ENCODE results near the gene CPT1B. TPM values are rescaled to one million over a fixed set of nuclear protein-coding genes. Genes with fewer than 3 reads are reported as not detected.
"Not testable (repeated sequence)": the region's sequence is repeated elsewhere in the genome, so short reads cannot be mapped to it uniquely, and the experiment has no call there.

Gene CPT1B
- total RNA-seq, 1 donor from 2014 or later, result 10.3 TPM

- no peak for DNase-seq
Measured at GRCh38 chr22:50609599-50609998, 31.4 kb upstream of the CPT1B start.

- no peak for DNase-seq
Measured at GRCh38 chr22:50608996-50609395, 30.8 kb upstream of the CPT1B start.

- DNase-seq, result not testable (repeated sequence)
Measured at GRCh38 chr22:50608058-50608840, 30.0 kb upstream of the CPT1B start.

DNA sequence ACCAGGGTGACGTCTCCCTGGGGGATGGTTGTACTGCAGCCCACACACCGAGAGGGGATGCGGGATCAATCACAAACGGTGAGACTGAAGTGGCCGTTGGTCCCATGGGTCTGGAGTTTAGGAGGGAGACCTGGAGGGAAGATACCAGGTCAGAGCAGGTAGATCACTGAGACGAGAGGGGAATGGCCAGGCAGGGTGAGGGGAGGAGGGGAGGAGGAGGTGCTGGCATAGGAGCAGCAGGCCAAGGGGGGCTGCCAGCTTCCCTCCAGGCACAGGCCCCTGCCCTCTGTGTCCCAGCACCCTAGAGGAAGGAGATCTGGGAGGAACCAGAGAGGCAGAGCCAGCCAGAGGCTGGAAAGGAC is 29.4 kb upstream of the CPT1B start:
- DNase-seq, result no peak

DNA sequence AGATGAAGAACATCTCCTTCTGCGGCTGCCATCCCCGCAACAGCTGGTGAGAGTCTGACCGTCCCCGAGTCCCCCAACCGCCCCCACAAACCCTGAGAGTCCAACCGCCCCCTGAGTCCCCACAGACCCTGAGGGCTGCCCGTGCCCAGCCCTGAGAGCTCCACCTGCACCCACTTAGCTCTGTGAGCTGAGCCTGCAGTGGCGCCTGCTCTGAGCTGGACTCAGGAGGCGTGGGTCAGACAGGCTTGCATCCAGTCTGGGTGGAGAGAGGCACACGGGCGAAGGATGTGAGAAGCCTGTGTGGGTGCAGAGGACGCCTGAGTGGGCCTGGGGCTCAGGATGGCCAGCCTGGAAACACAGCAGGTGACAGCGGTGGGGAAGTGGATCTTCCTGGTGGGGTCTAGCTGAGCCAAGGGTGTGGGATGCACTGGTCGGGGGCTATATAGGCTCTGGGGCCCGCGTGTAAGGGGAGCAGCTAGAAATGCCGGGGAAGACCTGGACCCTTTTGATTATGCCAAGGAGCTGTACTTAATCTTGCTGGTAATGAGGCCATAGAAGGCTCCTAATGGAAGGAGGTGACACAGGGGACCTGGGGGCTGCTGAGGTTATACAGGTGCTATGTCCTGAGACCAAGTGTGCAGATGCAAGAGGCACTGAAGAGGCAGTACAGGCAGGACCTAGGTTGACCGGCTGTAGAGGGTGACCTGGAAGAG is 28.9 kb upstream of the CPT1B start:
- DNase-seq, result no peak

GRCh38 chr22:50606165-50606945 is 28.1 kb upstream of the CPT1B start:
- no peak for DNase-seq

DNA sequence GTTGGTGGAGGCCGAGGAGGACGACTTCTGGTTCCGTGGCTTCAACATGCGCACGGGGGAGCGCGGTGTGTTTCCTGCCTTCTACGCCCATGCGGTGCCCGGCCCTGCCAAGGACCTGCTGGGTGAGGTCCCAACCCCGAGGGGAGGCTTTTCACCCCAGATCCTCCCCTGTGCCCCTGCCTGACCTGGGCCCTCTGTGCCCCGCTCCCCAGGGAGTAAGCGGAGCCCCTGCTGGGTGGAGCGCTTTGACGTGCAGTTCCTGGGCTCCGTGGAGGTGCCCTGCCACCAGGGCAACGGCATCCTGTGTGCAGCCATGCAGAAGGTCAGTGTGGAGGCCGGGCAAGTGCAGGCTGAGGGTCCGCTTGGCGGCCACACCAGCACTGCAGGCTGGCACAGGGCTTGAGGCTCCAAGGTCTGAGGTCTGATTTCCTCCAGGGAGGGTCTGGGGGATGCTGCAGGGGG is 27.4 kb upstream of the CPT1B start:
- no peak for DNase-seq

- DNase-seq, result no peak
Measured at GRCh38 chr22:50605002-50605612, 26.9 kb upstream of the CPT1B start.

- no peak for DNase-seq
Measured at GRCh38 chr22:50604256-50605001, 26.2 kb upstream of the CPT1B start.

- no peak for DNase-seq
Measured at GRCh38 chr22:50603511-50604255, 25.5 kb upstream of the CPT1B start.

- no peak for DNase-seq
Measured at GRCh38 chr22:50602338-50602700, 24.1 kb upstream of the CPT1B start.

DNA sequence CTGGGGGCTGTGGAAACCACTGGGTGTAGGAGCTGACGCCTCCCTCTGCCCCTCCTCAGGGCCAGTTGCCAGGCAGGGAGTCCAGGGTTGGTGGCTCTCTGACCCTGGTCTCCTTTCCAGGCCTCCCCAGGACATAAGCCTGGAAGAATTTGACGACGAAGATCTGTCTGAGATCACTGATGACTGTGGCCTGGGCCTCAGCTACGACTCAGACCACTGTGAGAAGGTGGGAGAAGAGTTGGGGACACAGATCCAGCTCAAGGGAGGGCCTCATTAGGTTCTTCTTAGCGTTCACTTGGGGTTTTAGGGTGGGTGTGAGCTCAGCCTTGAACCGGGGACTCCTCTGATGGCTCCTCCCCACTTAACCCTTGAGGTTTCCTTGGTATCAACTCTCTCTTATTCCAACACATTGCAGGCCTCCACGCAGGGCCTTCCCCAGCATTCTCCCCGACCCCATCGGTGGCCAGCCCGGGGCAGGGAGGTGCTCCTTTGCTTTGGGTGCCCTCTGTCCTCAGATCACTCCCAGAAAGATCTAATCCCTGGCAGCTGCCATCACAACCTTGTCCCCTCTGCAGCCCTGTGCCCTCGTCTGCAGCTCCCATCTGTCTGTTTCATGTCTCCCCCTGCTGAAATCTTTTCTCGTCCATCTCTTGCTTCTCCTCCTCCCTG is 23.6 kb upstream of the CPT1B start:
- no peak for DNase-seq

DNA sequence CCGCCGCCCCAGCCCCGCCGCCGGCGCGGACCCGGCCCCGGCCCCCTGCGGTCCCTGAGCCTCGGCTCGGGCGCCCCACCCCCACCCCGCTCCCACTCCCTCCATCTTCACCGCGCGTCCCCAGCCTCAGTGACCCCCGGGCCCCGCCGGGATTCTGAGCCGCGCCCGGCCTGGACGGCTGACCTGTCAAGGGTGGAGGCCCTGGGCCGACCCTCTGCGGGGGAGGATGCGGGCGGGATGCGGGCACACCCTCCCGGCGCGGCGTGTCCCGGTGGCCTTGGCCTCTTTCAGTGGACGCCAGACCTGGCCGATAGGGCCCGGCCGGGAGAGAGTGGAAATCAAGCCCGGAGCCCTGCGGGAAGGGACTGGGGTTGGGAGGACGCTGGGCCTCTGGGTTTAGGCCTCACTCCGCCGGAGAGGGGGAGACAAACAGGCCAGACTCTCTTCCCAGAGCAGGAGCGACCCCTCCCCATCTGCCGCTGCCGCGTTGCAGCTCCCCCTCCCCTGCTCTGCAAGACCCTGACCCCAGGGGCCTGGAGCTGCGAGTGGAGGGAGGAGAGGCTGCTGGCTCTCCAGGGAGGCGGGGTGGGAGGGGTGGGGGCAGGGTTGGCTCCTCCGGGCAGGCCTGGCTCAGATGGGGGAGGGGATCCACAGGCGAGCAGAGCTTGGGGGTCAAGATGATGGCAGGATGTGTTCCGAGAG is 22.9 kb upstream of the CPT1B start:
- DNase-seq, result no peak

DNA sequence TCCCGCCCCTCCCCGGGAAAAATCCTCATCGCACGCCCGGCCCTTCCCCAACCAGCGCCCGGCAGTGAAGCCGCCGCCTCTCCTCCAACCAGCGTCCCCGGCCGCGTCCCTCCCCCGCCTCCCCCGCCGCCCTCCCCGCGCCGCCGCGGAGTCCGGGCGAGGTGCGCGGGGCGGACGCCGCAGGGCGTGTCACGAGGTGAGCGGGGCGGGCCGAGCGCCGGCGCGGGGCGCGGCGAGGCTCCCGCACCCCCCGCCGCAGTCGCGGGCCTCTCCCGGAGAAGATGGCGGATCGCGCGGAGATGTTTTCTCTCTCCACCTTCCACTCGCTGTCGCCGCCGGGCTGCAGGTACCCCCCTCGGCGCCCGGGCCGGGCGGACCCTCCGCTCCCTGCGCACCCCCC is 22.3 kb upstream of the CPT1B start, which contains the start of gene MAPK8IP2:
Gene MAPK8IP2, plus strand, starts transcription at position 256 of the 400 bp plus-strand sequence. Its CDS starts 26 bp downstream, at position 282.
- no peak for DNase-seq

DNA sequence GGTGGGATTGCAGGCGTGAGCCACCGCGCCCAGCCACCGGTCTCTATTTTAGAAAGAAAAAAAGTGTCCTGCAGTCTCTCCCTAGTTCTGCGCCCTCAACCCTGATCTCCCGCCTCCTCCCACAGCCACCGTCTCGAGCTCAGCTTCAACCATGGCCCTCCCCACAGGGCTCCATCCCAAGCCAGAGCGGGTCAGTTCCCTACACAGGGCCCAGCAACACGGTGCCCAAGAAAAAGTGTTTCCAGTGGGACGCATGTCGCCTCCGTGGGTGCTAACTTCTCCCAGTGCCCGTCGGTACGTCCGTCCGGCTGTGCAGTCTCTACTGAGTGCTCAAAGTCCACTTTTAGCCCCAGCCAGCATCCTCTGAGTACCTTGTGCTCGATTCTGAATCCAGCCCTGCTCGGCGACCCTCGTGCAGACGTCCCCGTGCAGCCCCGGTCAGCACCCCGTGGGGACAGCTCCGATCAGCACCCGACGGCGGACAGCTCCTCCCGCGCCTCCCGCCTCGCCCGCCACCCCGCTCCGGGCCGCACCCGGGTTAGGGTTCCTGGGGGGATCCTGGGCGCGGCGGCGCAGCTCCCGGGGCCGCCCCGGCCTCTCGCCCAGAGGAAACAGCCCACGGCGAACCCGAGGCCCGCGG is 21.7 kb upstream of the CPT1B start:
- no peak for DNase-seq

- no peak for DNase-seq
Measured at GRCh38 chr22:50597097-50597496, 18.9 kb upstream of the CPT1B start.

- no peak for DNase-seq
Measured at GRCh38 chr22:50595189-50595588, 17.0 kb upstream of the CPT1B start.

- no peak for DNase-seq
Measured at GRCh38 chr22:50587407-50587806, 9.2 kb upstream of the CPT1B start.

GRCh38 chr22:50586416-50586815 is 8.2 kb upstream of the CPT1B start:
- DNase-seq, result no peak

All from skin of body (tissue), 2 donors.